GM19438 (cell line): ENCODE measurements around the gene FBXL7.

Experiments used
- ATAC-seq: cut with Tn5 transposase; IDR thresholded peaks from one replicate; pipeline ENCODE4 v1.9.1; 2021; ENCODE audit warnings: low read depth; ENCODE audit not compliant: unreplicated experiment

Gene FBXL7

GRCh38 chr5:15914638-15915037, 414.7 kb downstream of the FBXL7 start:
- no peak for ATAC-seq

DNA sequence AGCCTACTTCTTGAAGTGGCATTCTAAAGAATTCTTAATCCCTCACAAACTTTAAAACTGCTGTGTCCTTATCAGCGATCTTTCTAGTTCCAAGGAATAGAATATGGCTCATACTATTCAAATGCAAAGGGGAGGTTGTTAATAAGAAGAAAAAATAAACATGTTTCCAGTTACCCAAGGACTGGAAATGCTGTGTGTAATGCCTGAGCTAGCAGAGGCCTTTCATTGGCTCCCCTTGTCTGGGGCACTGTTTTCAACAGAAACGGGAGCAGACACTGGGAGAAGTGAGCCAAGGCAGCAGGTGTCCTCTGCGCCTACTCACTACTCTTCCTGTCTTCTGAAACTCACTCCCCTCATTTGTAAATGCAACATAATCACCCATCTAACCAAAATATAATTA, 426.6 kb downstream of the FBXL7 start:
- ATAC-seq = no peak

DNA sequence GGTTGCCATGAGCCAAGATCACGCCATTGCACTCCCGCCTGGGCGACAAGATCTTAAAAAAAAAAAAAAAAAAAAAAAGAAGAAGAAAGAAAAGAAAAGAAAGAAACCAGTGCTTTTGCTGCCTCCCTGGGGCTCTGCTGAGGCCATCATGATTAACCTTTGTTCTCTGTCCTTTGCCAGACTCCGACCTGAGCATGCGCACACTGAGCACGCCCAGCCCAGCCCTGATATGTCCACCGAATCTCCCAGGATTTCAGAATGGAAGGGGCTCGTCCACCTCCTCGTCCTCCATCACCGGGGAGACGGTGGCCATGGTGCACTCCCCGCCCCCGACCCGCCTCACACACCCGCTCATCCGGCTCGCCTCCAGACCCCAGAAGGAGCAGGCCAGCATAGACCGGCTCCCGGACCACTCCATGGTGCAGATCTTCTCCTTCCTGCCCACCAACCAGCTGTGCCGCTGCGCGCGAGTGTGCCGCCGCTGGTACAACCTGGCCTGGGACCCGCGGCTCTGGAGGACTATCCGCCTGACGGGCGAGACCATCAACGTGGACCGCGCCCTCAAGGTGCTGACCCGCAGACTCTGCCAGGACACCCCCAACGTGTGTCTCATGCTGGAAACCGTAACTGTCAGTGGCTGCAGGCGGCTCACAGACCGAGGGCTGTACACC, 427.9 kb downstream of the FBXL7 start:
- no peak for ATAC-seq

DNA sequence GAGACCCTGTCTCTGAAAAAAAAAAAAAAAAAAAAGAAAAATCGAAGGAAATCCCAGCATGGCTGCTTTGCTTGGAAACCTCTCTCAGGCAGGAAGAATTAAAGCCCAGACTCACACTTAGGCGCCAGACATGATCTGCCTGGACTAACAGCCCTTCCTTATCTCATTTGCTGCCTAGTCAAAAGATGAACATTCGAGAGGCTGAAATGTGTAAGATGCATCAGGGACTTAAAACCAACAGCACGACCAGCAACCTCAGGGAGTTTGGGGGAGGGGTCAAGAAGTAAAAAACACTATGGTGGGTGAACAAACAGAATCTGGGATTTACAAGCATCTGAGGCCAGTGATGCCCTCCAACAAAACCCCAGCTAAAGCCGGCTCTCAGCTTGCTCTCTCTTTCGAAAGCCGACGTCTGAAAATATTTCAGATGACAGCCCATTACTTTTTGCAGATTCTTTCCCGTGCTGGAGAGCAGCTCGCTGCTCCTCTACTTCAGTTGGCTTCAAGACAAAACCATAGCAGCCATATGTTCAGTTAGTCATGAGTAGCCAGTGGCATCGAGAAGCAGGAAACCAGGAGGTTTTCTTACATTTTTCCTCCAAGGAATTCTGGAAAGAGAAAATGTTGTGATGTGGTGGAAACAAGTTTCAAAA, 429.8 kb downstream of the FBXL7 start:
- no peak for ATAC-seq

DNA sequence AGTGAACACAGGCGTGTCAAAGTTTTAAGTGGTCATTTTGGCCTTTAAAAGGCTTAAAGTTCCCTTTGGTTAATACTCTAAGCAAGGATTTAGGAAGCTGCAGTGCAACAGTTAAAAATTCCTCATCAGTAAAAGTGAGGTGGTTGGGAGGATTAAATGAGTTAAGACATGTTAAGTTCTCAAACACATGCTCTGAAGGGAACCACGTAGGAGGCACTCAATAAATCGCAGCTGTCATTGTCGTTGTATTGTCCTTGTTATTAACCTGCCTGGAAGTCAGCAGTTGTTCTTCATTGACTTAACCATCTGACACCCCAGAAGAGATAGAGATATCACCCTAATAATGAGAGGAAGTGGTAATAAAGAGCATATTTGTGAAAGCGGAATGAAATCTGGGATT, 432.1 kb downstream of the FBXL7 start:
- no peak for ATAC-seq

GRCh38 chr5:15933259-15934207, 433.6 kb downstream of the FBXL7 start:
- no peak for ATAC-seq

DNA sequence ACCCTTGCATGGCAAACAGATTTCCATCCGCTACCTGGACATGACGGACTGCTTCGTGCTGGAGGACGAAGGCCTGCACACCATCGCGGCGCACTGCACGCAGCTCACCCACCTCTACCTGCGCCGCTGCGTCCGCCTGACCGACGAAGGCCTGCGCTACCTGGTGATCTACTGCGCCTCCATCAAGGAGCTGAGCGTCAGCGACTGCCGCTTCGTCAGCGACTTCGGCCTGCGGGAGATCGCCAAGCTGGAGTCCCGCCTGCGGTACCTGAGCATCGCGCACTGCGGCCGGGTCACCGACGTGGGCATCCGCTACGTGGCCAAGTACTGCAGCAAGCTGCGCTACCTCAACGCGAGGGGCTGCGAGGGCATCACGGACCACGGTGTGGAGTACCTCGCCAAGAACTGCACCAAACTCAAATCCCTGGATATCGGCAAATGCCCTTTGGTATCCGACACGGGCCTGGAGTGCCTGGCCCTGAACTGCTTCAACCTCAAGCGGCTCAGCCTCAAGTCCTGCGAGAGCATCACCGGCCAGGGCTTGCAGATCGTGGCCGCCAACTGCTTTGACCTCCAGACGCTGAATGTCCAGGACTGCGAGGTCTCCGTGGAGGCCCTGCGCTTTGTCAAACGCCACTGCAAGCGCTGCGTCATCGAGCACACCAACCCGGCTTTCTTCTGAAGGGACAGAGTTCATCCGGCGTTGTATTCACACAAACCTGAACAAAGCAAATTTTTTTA, 436.7 kb downstream of the FBXL7 start:
- ATAC-seq = no peak

GRCh38 chr5:15937708-15938107, 437.7 kb downstream of the FBXL7 start:
- ATAC-seq = no peak

- ATAC-seq = no peak
Observed at GRCh38 chr5:15938186-15938585, 438.2 kb downstream of the FBXL7 start.

DNA sequence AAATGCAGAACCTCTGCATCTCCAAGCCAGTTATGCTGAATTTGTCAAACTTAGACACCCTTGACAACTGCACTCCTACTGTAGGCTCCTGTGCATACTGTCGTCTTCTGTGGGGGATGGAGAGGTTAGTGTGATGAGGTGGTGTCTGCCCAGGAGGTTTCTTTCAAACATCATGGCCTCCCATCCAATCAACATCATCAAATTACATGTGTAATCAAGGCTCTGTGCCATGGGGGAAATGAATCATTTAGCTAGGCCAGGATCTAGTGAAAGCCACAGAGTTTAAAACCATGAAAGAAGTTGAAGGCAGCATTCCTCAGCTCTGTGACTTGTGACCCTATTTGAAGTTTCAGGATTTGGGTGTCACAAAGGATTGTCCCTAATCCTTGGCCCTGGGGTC, 439.0 kb downstream of the FBXL7 start:
- ATAC-seq = no peak

DNA sequence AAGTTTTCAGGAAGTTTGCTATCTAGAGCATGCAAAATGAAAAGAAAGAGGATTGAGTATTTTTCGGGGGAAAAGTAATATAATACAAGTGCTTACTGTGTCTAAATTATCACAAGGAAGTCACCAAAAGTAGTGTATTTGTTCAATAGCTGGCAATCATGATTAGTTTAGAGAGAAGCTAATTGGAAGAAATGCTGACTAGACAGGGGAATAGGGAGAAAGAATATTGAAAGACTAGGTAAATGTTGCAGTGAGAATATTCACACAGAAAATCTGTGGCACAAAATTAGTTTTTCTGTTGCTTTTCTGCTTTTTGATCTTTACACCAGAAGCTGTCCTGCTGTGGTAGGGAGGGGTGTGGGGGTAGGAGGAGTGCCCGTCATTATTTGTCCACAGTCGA, 440.9 kb downstream of the FBXL7 start:
- ATAC-seq = no peak

DNA sequence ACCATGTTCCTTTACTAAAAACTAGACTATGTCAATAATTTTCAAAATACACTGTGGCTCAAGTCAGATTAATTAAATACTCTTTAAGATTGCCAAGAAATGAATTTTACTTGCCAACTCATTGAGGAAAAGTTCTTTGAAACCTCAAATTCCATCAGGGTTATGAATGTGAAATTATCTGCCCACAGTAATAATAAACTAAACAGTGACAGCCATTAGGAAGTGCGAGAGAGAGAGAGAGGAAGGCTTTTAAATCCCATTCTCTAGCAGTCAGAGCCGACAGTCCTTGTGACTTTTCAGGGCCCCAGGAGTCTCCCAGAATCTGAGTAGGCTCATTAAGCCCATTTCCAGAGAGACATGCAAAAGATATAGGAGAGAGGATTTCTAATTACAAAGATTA, 443.5 kb downstream of the FBXL7 start:
- no peak for ATAC-seq

- no peak for ATAC-seq
Observed at GRCh38 chr5:15946026-15946425, 446.0 kb downstream of the FBXL7 start.

DNA sequence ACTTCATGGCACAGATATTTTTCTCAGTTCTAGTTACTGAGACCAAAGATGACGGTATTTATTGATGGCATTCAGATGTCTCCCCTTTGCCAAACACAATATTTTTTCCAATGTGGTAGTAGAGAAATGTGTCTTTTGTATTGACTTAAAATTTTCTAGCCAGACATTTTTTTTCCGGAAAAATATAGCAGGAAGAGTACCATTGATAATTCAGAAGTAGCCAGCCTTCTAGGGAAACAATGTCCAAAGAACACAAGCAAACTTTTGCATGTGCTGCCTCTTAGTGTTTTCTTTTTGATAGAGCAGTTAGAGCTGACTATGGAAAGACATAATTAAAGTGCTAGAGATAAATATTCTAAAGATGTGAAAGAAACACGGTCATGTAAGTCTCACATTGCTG, 448.2 kb downstream of the FBXL7 start:
- ATAC-seq = no peak

- ATAC-seq = no peak
Observed at GRCh38 chr5:15951126-15951525, 451.1 kb downstream of the FBXL7 start.

GRCh38 chr5:15951550-15951949, 451.6 kb downstream of the FBXL7 start:
- ATAC-seq = no peak

DNA sequence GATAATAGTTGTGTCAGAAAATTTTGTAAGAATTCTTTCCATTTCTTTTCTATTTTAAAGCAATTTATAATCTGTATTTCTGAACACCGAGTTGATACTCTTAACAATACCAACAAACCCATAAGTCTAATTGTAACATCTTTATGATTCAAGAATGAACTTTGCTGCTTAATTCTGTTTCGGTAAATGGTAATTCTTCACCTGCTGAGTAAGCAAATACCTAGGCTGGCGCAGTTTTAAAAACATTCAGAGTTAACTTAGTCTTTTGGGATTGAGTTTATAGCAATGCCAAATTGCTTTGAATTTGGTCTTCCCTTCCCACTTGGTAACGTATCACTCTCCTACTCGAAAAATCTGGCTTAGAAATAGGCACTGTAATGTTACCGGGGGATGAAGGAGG, 456.6 kb downstream of the FBXL7 start:
- no peak for ATAC-seq

- ATAC-seq = no peak
Observed at GRCh38 chr5:15957124-15957523, 457.1 kb downstream of the FBXL7 start.

GRCh38 chr5:15959370-15960164, 459.6 kb downstream of the FBXL7 start:
- ATAC-seq = no peak

DNA sequence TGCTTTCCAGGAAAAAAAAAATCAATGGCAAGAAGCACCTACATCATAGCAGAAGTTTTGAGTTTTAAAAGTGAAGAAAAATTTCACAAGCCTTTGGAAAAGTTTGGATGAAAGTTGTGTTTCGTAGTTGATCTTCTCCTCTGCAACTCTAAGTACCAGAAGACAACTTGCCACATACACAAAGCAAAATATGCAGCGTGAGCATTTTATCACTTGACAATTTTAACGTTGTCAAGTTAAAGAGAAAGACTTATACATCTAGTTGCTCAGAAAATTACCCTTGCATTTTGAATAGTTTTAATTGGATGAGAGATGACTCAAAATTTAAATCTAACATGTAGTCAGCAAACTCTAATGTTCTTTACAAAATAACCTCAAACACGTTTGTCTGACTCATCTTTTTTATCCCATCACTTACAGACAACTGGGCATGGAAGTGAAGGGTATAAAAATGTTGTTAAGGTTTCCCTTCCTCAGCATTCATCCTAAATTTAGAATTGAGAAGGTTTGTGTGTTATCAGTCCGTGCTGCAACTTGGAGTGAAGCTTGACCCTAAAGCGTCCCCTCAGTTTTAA, 466.2 kb downstream of the FBXL7 start:
- ATAC-seq = no peak
